H9 (cell line): ENCODE measurements around the gene PRR29. TPM values are rescaled to one million over a fixed set of nuclear protein-coding genes. Genes with fewer than 3 reads are reported as not detected.

Experiments
- DNase-seq: peaks from one replicate; pipeline ENCODE4 v3.0.0-alpha.2; 2017
- H2AFZ ChIP-seq: one replicate; pipeline ENCODE4 v1.6.1; 2013; ENCODE audit warnings: mild to moderate bottlenecking, low read length, control low read depth, moderate library complexity
- H2AK5ac ChIP-seq: 2 replicates; pipeline ENCODE4 v1.6.1; 2013; ENCODE audit warnings: low read length, control low read depth, mixed read lengths; ENCODE audit not compliant: insufficient read length
- H2BK120ac ChIP-seq: one replicate; pipeline ENCODE4 v1.6.1; 2013; ENCODE audit warnings: low read depth, mild to moderate bottlenecking, low read length, control low read depth, inconsistent platforms; ENCODE audit not compliant: poor library complexity, severe bottlenecking
- H2BK12ac ChIP-seq: 2 replicates; pipeline ENCODE4 v1.6.1; 2013; ENCODE audit warnings: low read length, control low read depth, mixed read lengths, low read depth; ENCODE audit not compliant: insufficient read length
- H2BK15ac ChIP-seq: 2 replicates; pipeline ENCODE4 v1.6.1; 2013; ENCODE audit warnings: low read depth, low read length, control low read depth
- H2BK20ac ChIP-seq: one replicate; pipeline ENCODE4 v1.6.1; 2013; ENCODE audit warnings: low read depth, mild to moderate bottlenecking, low read length, control low read depth, inconsistent platforms; ENCODE audit not compliant: poor library complexity, severe bottlenecking
- H2BK5ac ChIP-seq: 2 replicates; pipeline ENCODE4 v1.6.1; 2013; ENCODE audit warnings: low read length, control low read depth, mixed read lengths; ENCODE audit not compliant: insufficient read length
- H3K14ac ChIP-seq: 2 replicates; pipeline ENCODE4 v1.6.1; 2013; ENCODE audit warnings: low read length, control low read depth; ENCODE audit not compliant: insufficient read depth
- H3K18ac ChIP-seq: 2 replicates; pipeline ENCODE4 v1.6.1; 2013; ENCODE audit warnings: low read depth, mild to moderate bottlenecking, mixed read lengths, low read length, control low read depth; ENCODE audit not compliant: insufficient read length
- H3K23ac ChIP-seq: 2 replicates; pipeline ENCODE4 v1.6.1; 2013; ENCODE audit warnings: low read length, control low read depth, mixed read lengths, low read depth; ENCODE audit not compliant: insufficient read length
- H3K23me2 ChIP-seq: 2 replicates; pipeline ENCODE4 v1.6.1; 2013; ENCODE audit warnings: low read depth, mild to moderate bottlenecking, mixed read lengths, low read length, control low read depth; ENCODE audit not compliant: insufficient read length, poor library complexity, severe bottlenecking
- H3K27ac ChIP-seq: 2 replicates; pipeline ENCODE4 v1.5.1; 2013; ENCODE audit warnings: low read length, control low read depth, mixed read lengths, low read depth; ENCODE audit not compliant: insufficient read length
- H3K27me3 ChIP-seq: 2 replicates; pipeline ENCODE4 v1.6.1; 2013; ENCODE audit warnings: low read length, control low read depth, inconsistent platforms; ENCODE audit not compliant: insufficient read depth
- H3K4ac ChIP-seq: 2 replicates; pipeline ENCODE4 v1.6.1; 2013; ENCODE audit warnings: low read depth, mild to moderate bottlenecking, control low read depth, inconsistent platforms, low read length, moderate library complexity
- H3K4me1 ChIP-seq: 2 replicates; pipeline ENCODE4 v1.6.1; 2013; ENCODE audit warnings: low read length, control low read depth, inconsistent platforms; ENCODE audit not compliant: insufficient read depth
- H3K4me2 ChIP-seq: 2 replicates; pipeline ENCODE4 v1.6.1; 2013; ENCODE audit warnings: low read length, control low read depth, mixed read lengths; ENCODE audit not compliant: insufficient read length, insufficient read depth
- H3K56ac ChIP-seq: 2 replicates; pipeline ENCODE4 v1.6.1; 2013; ENCODE audit warnings: low read depth, mild to moderate bottlenecking, mixed read lengths, low read length, control low read depth; ENCODE audit not compliant: insufficient read length
- H3K79me1 ChIP-seq: 2 replicates; pipeline ENCODE4 v1.6.1; 2013; ENCODE audit warnings: low read depth, mild to moderate bottlenecking, moderate library complexity, low read length, control low read depth, inconsistent platforms; ENCODE audit not compliant: insufficient read depth, poor library complexity, severe bottlenecking
- H3K79me2 ChIP-seq: 2 replicates; pipeline ENCODE4 v1.6.1; 2013; ENCODE audit warnings: low read length, control low read depth, inconsistent platforms; ENCODE audit not compliant: insufficient read depth
- H3K9ac ChIP-seq: 2 replicates; pipeline ENCODE4 v1.6.1; 2013; ENCODE audit warnings: low read length, control low read depth, mixed read lengths; ENCODE audit not compliant: insufficient read length; ENCODE audit errors: extremely low read depth
- H3K9me3 ChIP-seq: one replicate; pipeline ENCODE4 v1.6.1; 2013; ENCODE audit warnings: low read depth, low read length, inconsistent platforms; ENCODE audit not compliant: control insufficient read depth
- H3T11ph ChIP-seq: one replicate; pipeline ENCODE4 v1.6.1; 2013; ENCODE audit warnings: mild to moderate bottlenecking, low read length, control low read depth, inconsistent platforms
- H4K20me1 ChIP-seq: one replicate; pipeline ENCODE4 v1.6.1; 2013; ENCODE audit not compliant: control insufficient read depth, insufficient read length, insufficient read depth
- H4K5ac ChIP-seq: 2 replicates; pipeline ENCODE4 v1.6.1; 2013; ENCODE audit warnings: low read depth, mild to moderate bottlenecking, mixed read lengths, low read length, control low read depth; ENCODE audit not compliant: insufficient read length
- H4K8ac ChIP-seq: replicated peaks from 2 replicates; pipeline ENCODE4 v1.6.1; 2013; ENCODE audit warnings: low read length, control low read depth, mixed read lengths, low read depth; ENCODE audit not compliant: insufficient read length
- H4K91ac ChIP-seq: 2 replicates; pipeline ENCODE4 v1.6.1; 2013; ENCODE audit warnings: low read depth, mild to moderate bottlenecking, moderate library complexity, mixed read lengths, low read length, control low read depth; ENCODE audit not compliant: insufficient read length
- H3K27ac Mint-ChIP-seq, 3 experiments: 2 replicates in 2 of 3; 3 replicates in 1 of 3; pipeline ENCODE4 v1.8.0; 2020 to 2021; ENCODE audit warnings: mixed read lengths in 3 of 3, mild to moderate bottlenecking in 1 of 3, moderate library complexity in 1 of 3
- H3K27me3 Mint-ChIP-seq: 2 replicates; pipeline ENCODE4 v1.8.0; 2021; ENCODE audit warnings: low read depth, mild to moderate bottlenecking, moderate library complexity, mixed read lengths
- H3K36me3 Mint-ChIP-seq, 3 experiments: 2 replicates in 2 of 3; 3 replicates in 1 of 3; pipeline ENCODE4 v1.8.0; 2020 to 2021; ENCODE audit warnings: low read depth in 3 of 3, mixed read lengths in 3 of 3; ENCODE audit not compliant: insufficient read depth in 1 of 3
- H3K4me1 Mint-ChIP-seq, 2 experiments: 2 replicates each; pipeline ENCODE4 v1.8.0; 2020; ENCODE audit warnings: mixed read lengths in 2 of 2
- H3K4me3 Mint-ChIP-seq, 2 experiments: 2 replicates in 1 of 2; 3 replicates in 1 of 2; pipeline ENCODE4 v1.8.0; 2020 to 2021; ENCODE audit warnings: mild to moderate bottlenecking in 2 of 2, mixed read lengths in 2 of 2, moderate library complexity in 1 of 2
- H3K9me3 Mint-ChIP-seq, 2 experiments: 2 replicates in 1 of 2; 3 replicates in 1 of 2; pipeline ENCODE4 v1.8.0; 2020; ENCODE audit warnings: mild to moderate bottlenecking in 2 of 2, mixed read lengths in 2 of 2, moderate library complexity in 1 of 2
- CTCF ChIP-seq: fragments of 200-600 bp; sonication (generic); conservative IDR thresholded peaks from 3 replicates; pipeline ENCODE4 v1.8.0; 2021; ENCODE audit warnings: antibody characterized with exemption, mild to moderate bottlenecking
- WGBS: extraction: QIAGEN DNeasy Blood & Tissue Kit; methylation state at CpG from one replicate; pipeline ENCODE4 v1.1.7; 2013; ENCODE audit warnings: missing lambda C conversion rate, low lambda C conversion rate, mixed read lengths; ENCODE audit not compliant: insufficient read length; ENCODE audit errors: extremely low coverage; 5-methylcytosine and 5-hydroxymethylcytosine counted together
- total RNA-seq: library from RNA; stranded (reverse); gene quantifications from 2 replicates; pipeline ENCODE4 v1.2.1, GENCODE V29; 2021

The PRR29 gene
- total RNA-seq, 1 experiment from 2014 or later: 0.87 TPM

- no peaks in the 10 kb centered on the region for H3K36me3 Mint-ChIP-seq
- Histone ChIP-seq H3K4ac (no peak overlapping the region), H3T11ph (no peak overlapping the region), H3K9me3 (no peaks in the 10 kb centered on the region), H3K9ac (no peak overlapping the region), H4K20me1 (no peaks in the 10 kb centered on the region), H2BK120ac (no peak overlapping the region), H3K23ac (no peak overlapping the region), H2BK5ac (no peak overlapping the region), H3K23me2 (peaks cover 3% of the 10 kb centered on the region), H2AK5ac (no peak overlapping the region), H2BK12ac (no peak overlapping the region), H3K27me3 (no peaks in the 10 kb centered on the region), H3K27ac (no peak overlapping the region), H2AFZ (no peak overlapping the region), H4K91ac (no peak overlapping the region), H3K14ac (no peak overlapping the region), H4K8ac (no peak overlapping the region), H3K4me2 (no peak overlapping the region), H3K18ac (no peak overlapping the region), H3K79me1 (no peaks in the 10 kb centered on the region), H2BK20ac (no peak overlapping the region), H3K56ac (no peak overlapping the region), H3K4me1 (no peaks in the 10 kb centered on the region), H3K79me2 (no peaks in the 10 kb centered on the region), H2BK15ac (no peak overlapping the region), H4K5ac (no peak overlapping the region)
- H3K9me3 Mint-ChIP-seq: no peaks in the 10 kb centered on the region
- H3K4me3 Mint-ChIP-seq: no peak overlapping the region
- no peak for TF ChIP-seq CTCF
- H3K4me1 Mint-ChIP-seq: peaks cover 1 to 2% of the 10 kb centered on the region in 2 experiments
- DNase-seq: no peak
- no CpG with 5 or more reads among the region's 10 CpGs for WGBS
- H3K27me3 Mint-ChIP-seq: no peaks in the 10 kb centered on the region; the same call in 1 of the 2 replicates
- no peak overlapping the region; a peak in 2 of 7 replicates for H3K27ac Mint-ChIP-seq
Measured at GRCh38 chr17:63969278-63969677, 28.9 kb upstream of the PRR29 start.
